Ishikawa (cell line): ENCODE measurements around the gene LRRC42.

Source experiments
- CEBPB ChIP-seq: IDR thresholded peaks from 2 replicates; pipeline ENCODE4 v1.6.1; 2012
- EP300 ChIP-seq: IDR thresholded peaks from 2 replicates; pipeline ENCODE4 v1.6.1; 2012; ENCODE audit warnings: borderline replicate concordance
- NFIC ChIP-seq: IDR thresholded peaks from 2 replicates; pipeline ENCODE4 v1.6.1; 2012
- YY1 ChIP-seq: IDR thresholded peaks from 2 replicates; pipeline ENCODE4 v1.6.1; 2012; ENCODE audit warnings: low read depth
- ZBTB7A ChIP-seq: IDR thresholded peaks from 2 replicates; pipeline ENCODE4 v1.6.1; 2012; ENCODE audit warnings: low read depth
- TF ChIP-seq, protein P1 (sequence below): IDR thresholded peaks from 2 replicates; pipeline ENCODE4 v1.6.1; 2012

DNA sequence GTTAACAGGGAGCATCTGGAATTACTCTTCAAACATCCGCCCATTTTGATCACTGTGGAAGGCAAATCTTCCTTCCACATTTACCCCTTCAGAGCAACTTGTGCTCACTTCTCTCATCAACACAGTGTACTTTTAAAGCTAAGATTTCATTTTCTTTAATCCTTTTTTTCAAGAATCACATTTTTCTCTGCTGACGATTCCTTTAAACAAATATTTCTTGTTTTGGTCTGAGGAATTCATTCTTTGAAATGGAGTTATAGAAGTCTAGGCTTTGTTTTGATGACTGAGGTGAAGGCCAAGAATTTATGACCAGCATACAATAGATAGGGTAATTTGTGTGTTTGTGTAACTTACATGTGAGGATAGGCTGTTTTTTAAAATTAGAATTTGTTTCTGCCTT, 25.6 kb downstream of the LRRC42 start:
- TF ChIP-seq NFIC (no peak), CEBPB (no peak), EP300 (no peak), YY1 (no peak), ZBTB7A (no peak)
- TF ChIP-seq, protein P1, sequence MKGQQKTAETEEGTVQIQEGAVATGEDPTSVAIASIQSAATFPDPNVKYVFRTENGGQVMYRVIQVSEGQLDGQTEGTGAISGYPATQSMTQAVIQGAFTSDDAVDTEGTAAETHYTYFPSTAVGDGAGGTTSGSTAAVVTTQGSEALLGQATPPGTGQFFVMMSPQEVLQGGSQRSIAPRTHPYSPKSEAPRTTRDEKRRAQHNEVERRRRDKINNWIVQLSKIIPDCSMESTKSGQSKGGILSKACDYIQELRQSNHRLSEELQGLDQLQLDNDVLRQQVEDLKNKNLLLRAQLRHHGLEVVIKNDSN, result no peak
